Spleen (tissue), 7 donors: ENCODE measurements around the gene LRRC38.

Experiments
- CTCF ChIP-seq, 11 experiments: fragments of 200-600 bp in 7 of 11; fragments of 450-650 bp in 4 of 11; sonication (generic) in 4 of 11; IDR thresholded peaks in 8 of 11; conservative IDR thresholded peaks in 3 of 11; 1 replicate in 7 of 11; 2 replicates in 4 of 11; pipeline versions ENCODE4 v1.4.0 to v1.8.0; 2016 to 2021; ENCODE audit warnings: antibody characterized with exemption in 11 of 11, inconsistent platforms in 4 of 11, mild to moderate bottlenecking in 1 of 11
- POLR2AphosphoS5 ChIP-seq, 3 donors: sonication (generic); formaldehyde crosslinking; IDR thresholded peaks; one replicate each; pipeline ENCODE4 v1.5.1; 2017; ENCODE audit warnings: antibody characterized with exemption in 3 of 3
- donor health status: DM: no; HTN: no; CAD: no; lungs with moderate emphysema.
- donor health status: DM: no; HTN: no; CAD: no.
- donor health status: DM: no; HTN: no; CAD: no.

DNA sequence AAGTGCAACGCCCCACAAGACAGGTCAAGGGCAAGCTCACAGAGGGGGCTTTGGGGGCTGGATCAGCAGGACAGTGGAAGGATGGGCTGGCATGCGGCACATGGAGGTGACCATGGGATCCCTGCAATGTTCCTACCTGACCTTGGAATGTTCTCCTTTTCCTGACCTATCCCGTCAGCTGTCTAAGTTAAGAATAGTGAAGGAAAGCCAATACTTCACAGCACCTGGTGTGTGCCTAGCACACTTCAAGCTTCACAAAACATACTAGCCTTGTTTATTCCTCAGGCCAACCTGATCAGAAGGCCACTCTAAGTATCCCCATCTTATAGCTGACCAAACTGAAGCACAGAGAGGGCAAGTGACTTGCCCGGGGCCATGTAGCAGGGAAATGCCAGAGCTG is 31.2 kb downstream of the LRRC38 start:
- TF ChIP-seq POLR2AphosphoS5 (IDR thresholded peaks at IDR 0.05) (no peak), CTCF (IDR thresholded peaks at IDR 0.05 in 8 of 11, conservative IDR thresholded peaks at IDR 0.05 in 3 of 11) (no peak)
